ENCODE measurements around the gene PI4KB. TPM values are rescaled to one million over a fixed set of nuclear protein-coding genes. Genes with fewer than 3 reads are reported as not detected.
A peak's percentile ranks its signal among the peaks of the same experiment; 100 is the strongest.

The PI4KB gene
- total and polyA plus RNA-seq, 2 experiments from 2014 or later = 15.3 to 25.5 TPM

DNA sequence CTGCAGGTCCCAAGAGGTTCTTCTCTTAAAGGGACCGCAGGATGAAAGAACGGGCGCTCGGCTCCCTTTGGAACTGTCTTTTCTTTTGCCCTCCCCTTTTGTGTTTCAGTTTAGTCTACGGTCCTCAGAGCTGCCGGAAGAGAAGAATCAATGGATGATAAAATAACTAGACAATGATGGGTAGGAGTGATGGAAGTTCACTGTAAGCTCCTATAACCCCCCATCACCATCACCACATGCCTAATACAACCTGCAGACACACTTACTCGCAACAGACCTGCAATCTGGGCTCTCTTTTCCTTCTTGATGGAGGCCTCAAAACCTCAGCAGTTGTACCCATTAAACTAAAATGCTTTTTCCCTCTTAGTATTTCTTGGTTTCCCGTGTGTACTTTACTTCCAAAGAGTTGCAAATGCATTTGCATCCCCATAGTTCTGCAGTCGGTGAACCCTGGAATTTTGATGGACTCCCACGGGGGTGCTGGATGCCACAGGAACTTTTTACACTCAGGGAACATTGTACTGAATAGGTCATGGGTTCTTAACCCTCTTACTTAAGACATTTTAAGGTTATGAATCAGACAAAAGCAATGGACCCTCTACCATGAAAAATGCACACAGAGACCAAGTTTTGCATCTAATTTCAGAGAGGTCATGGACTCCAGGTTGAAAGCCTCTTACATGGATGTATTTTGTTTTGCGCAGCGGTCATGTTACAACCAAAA, 20.5 kb upstream of the PI4KB start:
- no peak for ATAC-seq
- H3K36me3 Mint-ChIP-seq (ENCODE audit: low read depth) = peaks cover 54% of the 10 kb centered on the region
- peaks cover 28% of the 10 kb centered on the region for H3K9me3 Mint-ChIP-seq
- H3K36me3 ChIP-seq (ENCODE audit: insufficient read depth) = peaks cover 14% of the 10 kb centered on the region; the same call in 1 of the 2 replicates
- H4K20me1 ChIP-seq (replicated peaks; ENCODE audit: insufficient read depth) = no peaks in the 10 kb centered on the region; the same call in 1 of the 2 replicates
- H2AFZ ChIP-seq = peak overlapping the region; percentile 4; the same call in 1 of the 2 replicates
- 0 out of 2 replicates have a peak, but pooled peaks cover 9% of the 10 kb centered on the region for H3F3A ChIP-seq (replicated peaks; ENCODE audit: low read depth)
- peak overlapping the region; percentile 100 for H3K27ac Mint-ChIP-seq
- H3K4me2 ChIP-seq = peak overlapping the region; percentile 65
- H3K4me1 ChIP-seq (ENCODE audit: insufficient read depth) = peaks cover 18% of the 10 kb centered on the region
- peaks cover 20% of the 10 kb centered on the region for H3K4me1 Mint-ChIP-seq
- TF ChIP-seq CREB1 (CRISPR knock-in tag; IDR thresholded peaks at IDR 0.05; ENCODE audit: low read depth) = no peak
- H3K79me2 ChIP-seq (replicated peaks; ENCODE audit: insufficient read depth) = peaks cover 16% of the 10 kb centered on the region
- H3K27me3 ChIP-seq (ENCODE audit: insufficient read depth) = no peaks in the 10 kb centered on the region
- peaks cover 19% of the 10 kb centered on the region for H3K27me3 Mint-ChIP-seq (ENCODE audit: insufficient read depth, low read depth, poor library complexity)
- H3K4me3 ChIP-seq = peak overlapping the region; percentile 43
- H3K9me2 ChIP-seq (ENCODE audit: insufficient read depth) = no peaks in the 10 kb centered on the region
- DNase-seq (ENCODE audit: low spot score) = no peak
- peak overlapping the region; percentile 87 for H3K4me3 Mint-ChIP-seq
- H3K27ac ChIP-seq (ENCODE audit: low read depth) = peak overlapping the region; percentile 74

- peak within 1 kb of the TSS; percentile 87 for H3K4me3 Mint-ChIP-seq
- peak; percentile 95 for ATAC-seq
- H3K79me2 ChIP-seq (replicated peaks; ENCODE audit: insufficient read depth) = peaks cover 16% of the 10 kb centered on the region
- no peak for TF ChIP-seq EZH2phosphoT487 (IDR thresholded peaks at IDR 0.05; ENCODE audit: unreplicated experiment)
- TF ChIP-seq NANOG (IDR thresholded peaks at IDR 0.05; ENCODE audit: borderline replicate concordance) = no peak
- no peak for TF ChIP-seq REST (IDR thresholded peaks at IDR 0.05; ENCODE audit: unreplicated experiment)
- TF ChIP-seq ETS1 (IDR thresholded peaks at IDR 0.05) = 0 out of 2 replicates have a peak, but pooled peaks have one; percentile 38
- no peak for TF ChIP-seq JUNB (IDR thresholded peaks at IDR 0.05; ENCODE audit: unreplicated experiment)
- no peak for TF ChIP-seq ZNF462 (CRISPR knock-in tag; IDR thresholded peaks at IDR 0.05)
- no peak for TF ChIP-seq ZNF331 (CRISPR knock-in tag; IDR thresholded peaks at IDR 0.05; ENCODE audit: low read depth)
- peak; percentile 93 for TF ChIP-seq CREB1 (CRISPR knock-in tag; IDR thresholded peaks at IDR 0.05; ENCODE audit: low read depth)
These were observed 19.7 kb upstream of the PI4KB start, which contains the start of gene RFX5 for GRCh38 chr1:151346769-151347522. TSS of gene RFX5 (minus strand) at chr1:151347252. CDS start at chr1:151346320, 932 bp downstream.

More at GRCh38 chr1:151346769-151347522, 19.7 kb upstream of the PI4KB start, which contains the start of gene RFX5:
- Mint-ChIP-seq H3K9me3 (peaks cover 21% of the 10 kb centered on the region), H3K4me1 (peaks cover 20% of the 10 kb centered on the region), H3K27ac (peak within 1 kb of the TSS; percentile 100), H3K27me3 (ENCODE audit: insufficient read depth, low read depth, poor library complexity) (peaks cover 19% of the 10 kb centered on the region), H3K36me3 (ENCODE audit: low read depth) (peaks cover 53% of the 10 kb centered on the region)
- peak within 1 kb of the TSS; percentile 4; the same call in 1 of the 2 replicates for H2AFZ ChIP-seq
- H3K4me1 ChIP-seq (ENCODE audit: insufficient read depth) = peaks cover 18% of the 10 kb centered on the region
- H3K27ac ChIP-seq (ENCODE audit: low read depth) = peak within 1 kb of the TSS; percentile 99
- H4K20me1 ChIP-seq (replicated peaks; ENCODE audit: insufficient read depth) = no peaks in the 10 kb centered on the region; the same call in 1 of the 2 replicates
- no peaks in the 10 kb centered on the region for H3K27me3 ChIP-seq (ENCODE audit: insufficient read depth)
- H3K4me2 ChIP-seq = peak within 1 kb of the TSS; percentile 95
- peaks cover 10% of the 10 kb centered on the region; the same call in 1 of the 2 replicates for H3F3A ChIP-seq (replicated peaks; ENCODE audit: low read depth)
- H3K9me2 ChIP-seq (ENCODE audit: insufficient read depth) = no peaks in the 10 kb centered on the region
- peak; percentile 99 for DNase-seq (ENCODE audit: low spot score)
- H3K4me3 ChIP-seq = peak within 1 kb of the TSS; percentile 83
- peaks cover 14% of the 10 kb centered on the region; the same call in 1 of the 2 replicates for H3K36me3 ChIP-seq (ENCODE audit: insufficient read depth)
